Measurements from ENCODE around the gene C6.

C6 gene

GRCh38 chr5:41118177-41118576 lies 95.2 kb downstream of the C6 start:
- no peak for DNase-seq

DNA sequence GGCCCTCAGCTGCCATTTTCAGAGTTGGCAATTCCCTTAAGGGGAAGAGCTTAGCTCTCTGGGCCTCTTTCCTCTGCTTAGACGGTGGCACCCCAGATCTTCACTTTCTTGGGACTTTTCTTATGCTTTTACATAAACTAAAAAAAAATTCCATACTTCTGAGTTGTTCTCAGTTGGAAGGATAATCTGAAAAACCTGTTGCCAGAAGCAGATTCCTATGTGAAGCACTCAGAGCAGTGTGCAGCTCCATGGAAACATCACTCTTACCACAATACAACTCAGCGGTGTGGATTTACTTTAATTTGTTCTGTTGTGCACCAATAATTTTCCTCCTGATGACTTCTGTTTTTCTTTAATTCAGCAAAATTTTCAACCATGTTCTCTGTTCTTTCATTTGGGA lies 98.1 kb downstream of the C6 start:
- no peak for DNase-seq

DNA sequence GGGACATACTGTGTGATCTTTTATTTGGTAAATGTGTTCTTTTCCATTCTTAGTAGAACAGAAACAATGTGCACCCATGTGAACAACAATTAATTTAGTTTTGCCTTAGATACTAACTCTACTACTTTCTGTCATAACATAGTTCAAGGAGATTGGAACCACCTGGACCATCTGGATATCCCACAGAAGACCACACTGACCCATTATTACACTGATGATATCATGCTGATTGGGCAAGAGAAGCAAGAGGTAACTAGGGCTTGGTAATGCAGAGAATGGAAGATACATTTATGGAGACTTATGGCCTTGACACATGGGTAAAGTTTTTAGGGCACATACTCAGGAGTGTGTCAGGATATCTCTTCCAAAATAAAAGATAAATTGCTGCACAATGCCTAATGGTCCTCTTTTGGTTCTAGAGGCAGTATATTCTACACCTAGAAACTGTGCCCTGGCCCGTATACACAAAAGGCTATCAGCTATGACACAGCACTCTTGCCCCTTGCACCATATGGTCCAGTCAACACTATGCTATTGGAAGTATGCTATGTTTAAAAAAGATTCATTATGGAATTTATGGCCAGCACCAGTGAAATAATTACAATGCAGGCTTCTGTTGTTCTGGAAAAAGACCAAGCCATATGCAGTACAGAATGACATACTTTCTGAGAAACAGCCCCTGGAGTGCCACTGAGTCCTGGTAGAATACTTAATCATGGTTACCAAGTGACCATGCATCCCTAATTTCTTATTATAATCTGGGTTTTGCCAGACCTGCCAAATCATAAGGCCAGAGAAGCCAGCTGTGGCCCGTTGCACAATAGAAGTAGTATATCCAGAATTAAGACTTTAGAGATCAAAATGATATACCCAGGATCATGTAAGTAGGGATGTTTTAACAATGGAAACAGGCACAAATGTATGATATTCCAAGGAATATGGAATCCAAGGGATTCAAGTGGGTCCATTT lies 100.6 kb downstream of the C6 start:
- DNase-seq = no peak

GRCh38 chr5:41109186-41109585 lies 104.1 kb downstream of the C6 start:
- no peak for DNase-seq

- DNase-seq = no peak
These were observed 111.0 kb downstream of the C6 start for GRCh38 chr5:41102341-41102740.

DNA sequence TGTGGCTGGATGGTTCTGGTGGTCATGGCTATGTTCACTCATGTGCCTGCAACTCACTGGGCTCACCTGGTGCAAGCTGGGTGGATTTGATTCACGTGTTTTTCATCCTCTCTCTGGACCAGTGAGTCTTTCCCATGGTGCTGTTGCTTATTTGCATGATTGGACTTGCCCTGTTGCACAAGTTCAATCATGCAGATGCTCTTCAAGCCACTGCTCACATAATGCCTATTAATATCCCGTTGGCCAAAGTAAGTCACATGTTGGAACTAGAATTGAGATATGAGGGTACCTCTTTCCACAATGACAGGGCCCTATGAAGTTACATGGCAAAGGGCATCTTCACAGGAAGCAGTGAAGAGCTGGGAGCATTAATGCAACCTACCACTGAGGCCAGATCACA lies 115.7 kb downstream of the C6 start:
- DNase-seq = no peak

DNA sequence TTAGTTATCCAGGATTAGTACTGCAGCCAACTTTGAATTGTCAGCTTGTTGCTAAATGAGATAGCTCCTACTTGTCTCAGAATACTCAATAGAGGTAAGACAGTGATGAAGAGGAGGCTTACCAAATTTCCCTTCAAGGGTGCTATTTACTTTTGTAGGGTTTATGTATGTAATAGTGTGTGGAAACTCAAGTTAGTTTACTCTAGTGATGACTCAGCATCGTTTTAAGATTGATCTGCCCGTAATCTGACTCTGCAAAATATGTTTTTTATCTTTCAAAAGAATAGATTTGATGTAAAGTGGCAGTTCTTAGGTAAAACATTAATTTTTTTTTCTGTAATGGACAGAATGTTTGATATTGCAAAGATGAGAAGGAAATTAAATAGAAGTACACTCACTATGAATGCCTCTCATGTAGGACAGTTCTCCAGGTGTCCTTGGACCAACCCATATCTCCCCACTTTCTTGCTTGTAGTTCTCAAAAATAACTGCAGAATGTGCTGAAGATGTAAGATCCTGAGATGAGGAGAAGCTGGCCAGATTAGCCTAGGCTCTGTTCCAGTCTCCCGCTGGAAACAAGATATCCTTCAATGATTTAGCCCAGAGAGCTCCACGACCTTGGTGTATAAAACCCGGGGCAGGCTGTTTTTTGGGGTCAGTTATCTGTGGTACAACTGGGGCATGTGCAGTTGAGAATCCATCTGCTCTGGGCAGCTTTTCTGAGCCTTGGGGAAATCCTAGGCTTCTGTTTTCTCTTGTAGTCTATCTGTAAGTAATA lies 117.8 kb downstream of the C6 start:
- no peak for DNase-seq

DNA sequence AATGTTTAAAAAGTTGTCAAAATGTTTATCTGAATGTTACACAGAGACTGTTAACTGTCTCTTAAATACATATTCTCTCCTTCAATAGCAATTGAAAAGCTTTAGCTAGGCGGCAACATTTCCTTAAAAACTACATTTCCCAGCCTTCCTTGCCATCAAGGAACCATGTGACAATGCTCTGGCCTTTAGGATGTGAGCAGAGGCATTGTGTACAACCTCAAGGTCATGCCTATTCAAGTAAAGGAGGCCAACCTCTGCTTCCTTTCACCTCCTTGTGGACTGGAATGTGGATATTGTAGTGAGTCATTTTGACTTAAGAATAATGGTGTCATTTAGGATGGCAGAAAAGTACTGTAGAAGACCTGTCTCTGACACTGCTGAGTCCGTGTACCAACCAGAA lies 118.5 kb downstream of the C6 start:
- DNase-seq = no peak

DNA sequence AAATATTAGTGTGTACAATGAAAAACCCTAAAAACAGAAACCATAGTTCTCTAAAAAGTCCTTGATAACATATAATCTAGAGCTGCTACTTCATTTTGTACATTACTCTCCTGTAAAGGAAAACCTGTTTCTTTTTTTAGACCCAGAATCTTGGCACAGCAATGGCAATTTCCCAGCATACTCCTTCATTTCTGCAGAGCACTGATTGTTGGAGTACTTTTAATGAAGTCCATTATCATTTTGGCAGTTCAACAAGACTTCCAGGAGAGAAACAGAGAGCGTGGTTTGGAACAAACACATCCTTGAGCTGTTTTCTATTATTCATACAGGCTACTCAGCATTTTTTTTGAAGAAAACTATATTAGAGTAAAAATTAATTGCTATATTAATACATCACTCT lies 119.5 kb downstream of the C6 start:
- no peak for DNase-seq
